GM12873 (cell line): ENCODE results near the gene ENDOV.

Experiments
- CTCF ChIP-seq: IDR thresholded peaks from 2 replicates; pipeline ENCODE4 v1.5.1; 2012; ENCODE audit warnings: low read depth, mild to moderate bottlenecking, moderate library complexity, low read length, control low read depth; ENCODE audit not compliant: insufficient read depth; ENCODE audit errors: missing control alignments

ENDOV gene

DNA sequence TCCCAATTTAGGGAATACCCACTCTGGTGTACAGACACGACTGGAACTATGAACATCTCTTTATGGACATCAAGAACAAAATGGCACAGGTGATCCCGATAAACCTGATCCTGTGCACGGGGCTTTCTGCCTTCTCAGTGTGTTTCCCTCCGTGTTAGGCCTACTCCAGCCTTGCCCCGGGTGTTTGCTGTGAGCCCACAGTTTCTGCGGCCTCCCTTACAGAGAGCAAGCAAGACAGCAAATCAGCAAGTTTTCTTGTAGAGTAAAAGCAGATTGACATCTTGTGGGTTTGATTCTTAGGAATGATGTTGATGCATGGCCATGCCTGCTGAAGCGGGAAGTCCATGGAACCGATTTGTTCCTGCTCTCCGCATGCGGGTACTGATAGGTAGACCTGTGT is 26.4 kb upstream of the ENDOV start:
- no peak for TF ChIP-seq CTCF

DNA sequence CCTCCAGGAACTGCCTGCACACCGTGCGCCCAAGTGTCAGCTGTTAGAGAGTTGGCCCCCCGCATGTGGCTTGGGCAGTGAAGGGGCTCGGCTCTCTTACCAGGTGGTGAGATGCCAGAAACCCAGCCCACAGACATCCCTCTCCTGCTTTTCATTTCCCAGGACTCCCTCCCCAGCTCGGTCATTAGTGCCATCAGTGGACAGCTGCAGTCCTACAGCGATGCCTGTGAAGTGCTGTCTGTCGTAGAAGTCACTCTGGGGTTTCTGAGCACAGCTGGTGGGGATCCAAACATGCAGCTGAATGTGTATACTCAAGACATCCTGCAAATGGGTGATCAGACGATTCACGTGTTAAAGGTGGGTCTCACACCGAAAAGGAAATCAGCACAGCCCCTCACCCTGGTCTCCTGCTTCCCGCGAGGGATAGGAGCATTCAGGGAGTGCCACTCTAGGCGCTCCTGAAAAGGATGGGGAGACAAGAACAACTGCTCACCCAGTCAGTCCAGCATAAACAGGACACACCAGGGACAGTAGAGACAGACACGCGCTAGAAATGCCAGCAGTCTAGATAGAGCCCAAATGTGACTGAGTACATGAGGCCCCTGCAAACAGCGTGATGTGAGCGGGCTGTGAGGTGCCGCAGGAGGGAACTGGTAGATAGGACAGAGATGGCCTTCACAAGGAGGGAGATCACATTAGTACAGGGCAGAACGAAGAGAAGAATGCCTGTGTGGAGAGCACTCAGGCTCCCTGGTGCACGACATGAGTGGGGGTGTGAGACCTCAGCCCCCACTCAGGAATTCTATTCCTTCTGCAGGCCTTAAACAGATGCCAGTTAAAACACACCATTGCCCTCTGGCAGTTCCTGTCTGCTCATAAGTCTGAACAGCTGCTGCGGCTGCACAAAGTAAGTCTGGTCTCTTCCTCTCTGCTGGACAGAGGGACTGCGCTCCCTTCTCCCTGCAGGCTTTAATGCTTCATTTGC is 25.7 kb upstream of the ENDOV start:
- no peak for TF ChIP-seq CTCF

DNA sequence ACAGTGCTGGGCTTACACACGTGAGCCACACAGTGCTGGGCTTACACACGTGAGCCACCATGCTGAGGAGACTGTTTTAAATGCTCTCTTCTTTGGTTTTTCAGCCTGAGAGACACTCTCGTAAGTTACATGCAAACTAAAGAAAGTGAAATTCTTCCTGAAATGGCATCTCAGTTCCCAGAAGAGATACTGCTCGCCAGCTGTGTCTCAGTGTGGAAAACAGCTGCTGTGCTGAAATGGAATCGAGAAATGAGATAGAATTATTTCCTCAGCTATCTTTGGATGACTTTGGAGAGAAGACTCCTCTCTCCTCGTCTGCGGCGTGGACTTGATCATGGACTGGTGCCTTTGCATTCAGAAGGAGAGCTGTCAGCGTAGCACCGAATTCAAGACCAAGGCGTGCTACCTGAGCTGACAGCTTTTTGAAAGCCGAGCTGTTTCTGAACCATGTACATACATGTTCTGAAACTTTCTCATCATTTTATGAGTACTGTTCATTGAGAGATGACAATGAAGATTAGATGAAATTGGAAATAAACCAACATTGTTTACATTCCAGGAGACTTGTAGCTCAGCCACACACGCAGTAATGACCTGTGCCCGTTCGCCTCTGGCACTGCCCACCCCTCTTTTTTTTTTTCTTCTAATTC is 21.6 kb upstream of the ENDOV start:
- TF ChIP-seq CTCF: no peak

DNA sequence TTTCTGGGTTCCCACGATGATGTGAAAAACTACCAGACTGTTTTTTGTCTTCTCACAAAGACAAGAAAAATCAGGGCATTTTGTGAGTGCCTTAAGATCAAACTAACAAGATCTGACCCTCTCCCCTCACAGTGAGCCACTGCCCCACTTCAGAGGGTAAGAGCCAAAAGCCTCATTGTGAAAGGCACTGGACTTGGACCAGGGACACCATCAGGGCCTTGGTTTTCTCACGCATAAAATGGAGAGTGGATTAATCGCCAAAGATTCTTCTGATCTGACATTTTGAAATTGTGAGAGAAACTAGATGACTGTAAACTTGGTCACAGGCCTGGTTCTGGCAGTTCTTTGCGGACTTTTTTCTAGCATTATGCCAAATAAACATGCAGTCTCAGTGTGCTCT is 21.0 kb upstream of the ENDOV start:
- no peak for TF ChIP-seq CTCF

- TF ChIP-seq CTCF: no peak
Measured at GRCh38 chr17:80394629-80395216, 20.2 kb upstream of the ENDOV start.

- no peak for TF ChIP-seq CTCF
Measured at GRCh38 chr17:80395402-80396151, 19.4 kb upstream of the ENDOV start.
